HEK293 (cell line): ENCODE measurements around the gene LONP2.

Source experiments
- EGR2 ChIP-seq: fragments of 450-650 bp; formaldehyde crosslinking; IDR thresholded peaks from 2 replicates; pipeline ENCODE4 v1.5.1; 2016; ENCODE audit warnings: low read depth, missing biosample characterization, missing genetic modification characterization
- FEZF1 ChIP-seq: fragments of 450-650 bp; formaldehyde crosslinking; IDR thresholded peaks from 2 replicates; pipeline ENCODE4 v1.5.1; 2016; ENCODE audit warnings: missing biosample characterization, missing genetic modification characterization
- GFI1B ChIP-seq: fragments of 450-650 bp; formaldehyde crosslinking; IDR thresholded peaks from 2 replicates; pipeline ENCODE4 v1.5.1; 2016; ENCODE audit warnings: missing biosample characterization, missing genetic modification characterization
- IKZF3 ChIP-seq: fragments of 450-650 bp; IDR thresholded peaks from 2 replicates; pipeline ENCODE4 v1.5.0; 2018; ENCODE audit warnings: missing biosample characterization, mild to moderate bottlenecking, missing genetic modification characterization, moderate library complexity
- KLF10 ChIP-seq: fragments of 450-650 bp; IDR thresholded peaks from 2 replicates; pipeline ENCODE4 v1.5.1; 2018; ENCODE audit warnings: missing biosample characterization, mild to moderate bottlenecking, missing genetic modification characterization
- PRDM10 ChIP-seq: fragments of 450-650 bp; formaldehyde crosslinking; IDR thresholded peaks from 2 replicates; pipeline ENCODE4 v1.5.1; 2016; ENCODE audit warnings: missing biosample characterization, missing genetic modification characterization
- PRDM6 ChIP-seq: fragments of 450-650 bp; formaldehyde crosslinking; IDR thresholded peaks from 2 replicates; pipeline ENCODE4 v1.5.1; 2017; ENCODE audit warnings: missing biosample characterization, missing genetic modification characterization
- REST ChIP-seq: fragments of 450-650 bp; formaldehyde crosslinking; IDR thresholded peaks from 2 replicates; pipeline ENCODE4 v1.5.1; 2016; ENCODE audit warnings: missing biosample characterization, missing genetic modification characterization
- SP2 ChIP-seq: fragments of 450-650 bp; formaldehyde crosslinking; IDR thresholded peaks from 2 replicates; pipeline ENCODE4 v1.5.1; 2016; ENCODE audit warnings: missing biosample characterization, missing genetic modification characterization
- TRIM28 ChIP-seq: IDR thresholded peaks from 2 replicates; pipeline ENCODE4 v1.6.1; 2011; ENCODE audit warnings: low read length, control low read depth, borderline replicate concordance
- ZBTB11 ChIP-seq: fragments of 450-650 bp; formaldehyde crosslinking; conservative IDR thresholded peaks from 2 replicates; pipeline ENCODE4 v1.5.1; 2016; ENCODE audit warnings: low read depth, missing biosample characterization, missing genetic modification characterization
- ZBTB48 ChIP-seq: fragments of 450-650 bp; formaldehyde crosslinking; IDR thresholded peaks from 2 replicates; pipeline ENCODE4 v1.5.1; 2016; ENCODE audit warnings: missing biosample characterization, missing genetic modification characterization
- ZNF184 ChIP-seq: fragments of 450-650 bp; IDR thresholded peaks from 2 replicates; pipeline ENCODE4 v1.5.1; 2018; ENCODE audit warnings: missing biosample characterization, mild to moderate bottlenecking, missing genetic modification characterization
- ZNF2 ChIP-seq: fragments of 450-650 bp; formaldehyde crosslinking; IDR thresholded peaks from 2 replicates; pipeline ENCODE4 v1.5.1; 2016; ENCODE audit warnings: missing biosample characterization, missing genetic modification characterization
- ZNF23 ChIP-seq: fragments of 450-650 bp; formaldehyde crosslinking; IDR thresholded peaks from 2 replicates; pipeline ENCODE4 v1.5.1; 2016; ENCODE audit warnings: missing biosample characterization, missing genetic modification characterization, borderline replicate concordance
- ZNF366 ChIP-seq: fragments of 450-650 bp; formaldehyde crosslinking; conservative IDR thresholded peaks from 2 replicates; pipeline ENCODE4 v1.5.1; 2016; ENCODE audit warnings: missing biosample characterization, missing genetic modification characterization
- ZNF518A ChIP-seq: fragments of 450-650 bp; formaldehyde crosslinking; conservative IDR thresholded peaks from 2 replicates; pipeline ENCODE4 v1.5.1; 2016; ENCODE audit warnings: low read depth, missing biosample characterization, missing genetic modification characterization
- ZNF610 ChIP-seq: fragments of 450-650 bp; formaldehyde crosslinking; IDR thresholded peaks from 2 replicates; pipeline ENCODE4 v1.5.1; 2016; ENCODE audit warnings: missing biosample characterization, missing genetic modification characterization, borderline replicate concordance
- ZNF664 ChIP-seq: fragments of 450-650 bp; formaldehyde crosslinking; IDR thresholded peaks from 2 replicates; pipeline ENCODE4 v1.5.1; 2016; ENCODE audit warnings: missing biosample characterization, missing genetic modification characterization
- ZSCAN30 ChIP-seq: fragments of 450-650 bp; IDR thresholded peaks from 2 replicates; pipeline ENCODE4 v1.5.1; 2018; ENCODE audit warnings: missing biosample characterization, mild to moderate bottlenecking, missing genetic modification characterization, moderate library complexity

Gene LONP2

GRCh38 chr16:48366165-48367093, 122.3 kb downstream of the LONP2 start (continued):
- TF ChIP-seq ZNF23 (tag by site-specific recombination) (no peak), SP2 (tag by site-specific recombination) (no peak), PRDM10 (tag by site-specific recombination) (peak; percentile 81), ZBTB11 (no peak), ZNF664 (tag by site-specific recombination) (peak; percentile 40), KLF10 (peak; percentile 57), IKZF3 (peak; percentile 94), ZNF2 (tag by site-specific recombination) (peak; percentile 37; the same call in 1 of the 2 replicates), ZBTB48 (tag by site-specific recombination) (no peak), ZNF184 (tag by site-specific recombination) (0 out of 2 replicates have a peak, but pooled peaks have one; percentile 30), GFI1B (peak; percentile 95), TRIM28 (peak; percentile 89), ZNF518A (tag by site-specific recombination) (peak; percentile 50; the same call in 1 of the 2 replicates), ZSCAN30 (tag by site-specific recombination) (peak; percentile 54; the same call in 1 of the 2 replicates), EGR2 (peak; percentile 65), FEZF1 (tag by site-specific recombination) (peak; percentile 78; the same call in 1 of the 2 replicates), REST (no peak), PRDM6 (tag by site-specific recombination) (peak; percentile 97), ZNF366 (tag by site-specific recombination) (peak; percentile 72), ZNF610 (tag by site-specific recombination) (peak; percentile 47; the same call in 1 of the 2 replicates)
